ENCODE data around the gene CDIPT. TPM values are rescaled to one million over a fixed set of nuclear protein-coding genes. Genes with fewer than 3 reads are reported as not detected.

CDIPT gene
- total and polyA plus RNA-seq, 2 of the 13 experiments (the other 11 are each of a cell fraction or from before 2014, with no cell fraction given) = 54.9 to 97.5 TPM

- TF ChIP-seq, protein P1, sequence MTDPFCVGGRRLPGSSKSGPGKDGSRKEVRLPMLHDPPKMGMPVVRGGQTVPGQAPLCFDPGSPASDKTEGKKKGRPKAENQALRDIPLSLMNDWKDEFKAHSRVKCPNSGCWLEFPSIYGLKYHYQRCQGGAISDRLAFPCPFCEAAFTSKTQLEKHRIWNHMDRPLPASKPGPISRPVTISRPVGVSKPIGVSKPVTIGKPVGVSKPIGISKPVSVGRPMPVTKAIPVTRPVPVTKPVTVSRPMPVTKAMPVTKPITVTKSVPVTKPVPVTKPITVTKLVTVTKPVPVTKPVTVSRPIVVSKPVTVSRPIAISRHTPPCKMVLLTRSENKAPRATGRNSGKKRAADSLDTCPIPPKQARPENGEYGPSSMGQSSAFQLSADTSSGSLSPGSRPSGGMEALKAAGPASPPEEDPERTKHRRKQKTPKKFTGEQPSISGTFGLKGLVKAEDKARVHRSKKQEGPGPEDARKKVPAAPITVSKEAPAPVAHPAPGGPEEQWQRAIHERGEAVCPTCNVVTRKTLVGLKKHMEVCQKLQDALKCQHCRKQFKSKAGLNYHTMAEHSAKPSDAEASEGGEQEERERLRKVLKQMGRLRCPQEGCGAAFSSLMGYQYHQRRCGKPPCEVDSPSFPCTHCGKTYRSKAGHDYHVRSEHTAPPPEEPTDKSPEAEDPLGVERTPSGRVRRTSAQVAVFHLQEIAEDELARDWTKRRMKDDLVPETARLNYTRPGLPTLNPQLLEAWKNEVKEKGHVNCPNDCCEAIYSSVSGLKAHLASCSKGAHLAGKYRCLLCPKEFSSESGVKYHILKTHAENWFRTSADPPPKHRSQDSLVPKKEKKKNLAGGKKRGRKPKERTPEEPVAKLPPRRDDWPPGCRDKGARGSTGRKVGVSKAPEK (CRISPR knock-in tag; IDR thresholded peaks at IDR 0.05; ENCODE audit: borderline replicate concordance) = no peak
- TF ChIP-seq ZNF687 (CRISPR knock-in tag; IDR thresholded peaks at IDR 0.05) (peak; percentile 68), KMT2A (CRISPR knock-in tag; IDR thresholded peaks at IDR 0.05) (no peak), ARNT2 (CRISPR knock-in tag; IDR thresholded peaks at IDR 0.05; ENCODE audit: low read depth) (0 out of 2 replicates have a peak, but pooled peaks have one; percentile 49), KLF6 (CRISPR knock-in tag; IDR thresholded peaks at IDR 0.05) (0 out of 2 replicates have a peak, but pooled peaks have one; percentile 71), ZFAT (CRISPR knock-in tag; conservative IDR thresholded peaks at IDR 0.05) (no peak), ZNF557 (CRISPR knock-in tag; IDR thresholded peaks at IDR 0.05) (no peak), REPIN1 (CRISPR knock-in tag; IDR thresholded peaks at IDR 0.05; ENCODE audit: borderline replicate concordance, low read depth) (peak; percentile 75), SRSF4 (IDR thresholded peaks at IDR 0.05; ENCODE audit: low read depth, low read length, poor library complexity, severe bottlenecking) (no peak), ZNF496 (CRISPR knock-in tag; IDR thresholded peaks at IDR 0.05; ENCODE audit: insufficient replicate concordance) (no peak), KLF13 (CRISPR knock-in tag; IDR thresholded peaks at IDR 0.05) (no peak), PCBP2 (optimal IDR thresholded peaks at IDR 0.05; ENCODE audit: low read depth, low read length, poor library complexity, severe bottlenecking) (no peak), SALL2 (CRISPR knock-in tag; IDR thresholded peaks at IDR 0.05) (peak; percentile 64), TEAD3 (CRISPR knock-in tag; optimal IDR thresholded peaks at IDR 0.05; ENCODE audit: borderline replicate concordance) (peak; percentile 41), YEATS2 (CRISPR knock-in tag; IDR thresholded peaks at IDR 0.05; ENCODE audit: borderline replicate concordance) (peak; percentile 51; the same call in 1 of the 2 replicates)
- TF ChIP-seq, protein P2, sequence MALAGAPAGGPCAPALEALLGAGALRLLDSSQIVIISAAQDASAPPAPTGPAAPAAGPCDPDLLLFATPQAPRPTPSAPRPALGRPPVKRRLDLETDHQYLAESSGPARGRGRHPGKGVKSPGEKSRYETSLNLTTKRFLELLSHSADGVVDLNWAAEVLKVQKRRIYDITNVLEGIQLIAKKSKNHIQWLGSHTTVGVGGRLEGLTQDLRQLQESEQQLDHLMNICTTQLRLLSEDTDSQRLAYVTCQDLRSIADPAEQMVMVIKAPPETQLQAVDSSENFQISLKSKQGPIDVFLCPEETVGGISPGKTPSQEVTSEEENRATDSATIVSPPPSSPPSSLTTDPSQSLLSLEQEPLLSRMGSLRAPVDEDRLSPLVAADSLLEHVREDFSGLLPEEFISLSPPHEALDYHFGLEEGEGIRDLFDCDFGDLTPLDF (CRISPR knock-in tag; IDR thresholded peaks at IDR 0.05) = no peak
- TF ChIP-seq, protein P3, sequence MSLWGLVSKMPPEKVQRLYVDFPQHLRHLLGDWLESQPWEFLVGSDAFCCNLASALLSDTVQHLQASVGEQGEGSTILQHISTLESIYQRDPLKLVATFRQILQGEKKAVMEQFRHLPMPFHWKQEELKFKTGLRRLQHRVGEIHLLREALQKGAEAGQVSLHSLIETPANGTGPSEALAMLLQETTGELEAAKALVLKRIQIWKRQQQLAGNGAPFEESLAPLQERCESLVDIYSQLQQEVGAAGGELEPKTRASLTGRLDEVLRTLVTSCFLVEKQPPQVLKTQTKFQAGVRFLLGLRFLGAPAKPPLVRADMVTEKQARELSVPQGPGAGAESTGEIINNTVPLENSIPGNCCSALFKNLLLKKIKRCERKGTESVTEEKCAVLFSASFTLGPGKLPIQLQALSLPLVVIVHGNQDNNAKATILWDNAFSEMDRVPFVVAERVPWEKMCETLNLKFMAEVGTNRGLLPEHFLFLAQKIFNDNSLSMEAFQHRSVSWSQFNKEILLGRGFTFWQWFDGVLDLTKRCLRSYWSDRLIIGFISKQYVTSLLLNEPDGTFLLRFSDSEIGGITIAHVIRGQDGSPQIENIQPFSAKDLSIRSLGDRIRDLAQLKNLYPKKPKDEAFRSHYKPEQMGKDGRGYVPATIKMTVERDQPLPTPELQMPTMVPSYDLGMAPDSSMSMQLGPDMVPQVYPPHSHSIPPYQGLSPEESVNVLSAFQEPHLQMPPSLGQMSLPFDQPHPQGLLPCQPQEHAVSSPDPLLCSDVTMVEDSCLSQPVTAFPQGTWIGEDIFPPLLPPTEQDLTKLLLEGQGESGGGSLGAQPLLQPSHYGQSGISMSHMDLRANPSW (CRISPR knock-in tag; IDR thresholded peaks at IDR 0.05; ENCODE audit: borderline replicate concordance) = no peak
These were observed 14.4 kb downstream of the CDIPT start (continued) for GRCh38 chr16:29848420-29849297.
